H1 (cell line): Measurements from ENCODE around the gene ATG16L2. TPM values are rescaled to one million over a fixed set of nuclear protein-coding genes. Genes with fewer than 3 reads are reported as not detected.

Source experiments
- SP4 ChIP-seq: IDR thresholded peaks from 2 replicates; pipeline ENCODE4 v1.6.1; 2012; ENCODE audit warnings: low read length, inconsistent platforms
- TAF1 ChIP-seq: IDR thresholded peaks from 2 replicates; pipeline ENCODE4 v1.6.1; 2011; ENCODE audit warnings: mild to moderate bottlenecking, low read depth, low read length
- polyA plus RNA-seq, 7 experiments: library from polyadenylated mRNA; depleted of rRNA in 3 of 7; stranded (reverse) in 5 of 7; unstranded in 2 of 7; fragments of >200 nt in 5 of 7; fragments of 200-250 nt in 2 of 7; gene quantifications; 1 replicate in 5 of 7; 2 replicates in 1 of 7; 4 replicates in 1 of 7; pipeline versions ENCODE4 v1.2.1 to v1.2.3, GENCODE V29; 2011 to 2013; ENCODE audit warnings: missing spikeins in 2 of 7, mixed read lengths in 2 of 7
- total RNA-seq: library from RNA; stranded (reverse); fragmentation: NEBNext Ultra II Directional; extraction: Animal tissue kit (Norgen Biotek cat#: 25700); gene quantifications from 2 replicates; pipeline ENCODE4 v1.2.1, GENCODE V29; 2021
- TF ChIP-seq, protein P1 (sequence below): IDR thresholded peaks from 2 replicates; pipeline ENCODE4 v1.6.1; 2011; ENCODE audit warnings: low read length, improper control_type of control experiment

The ATG16L2 gene
- total and polyA plus RNA-seq, 2 of the 8 experiments (the other 6 are each of a cell fraction or from before 2014, with no cell fraction given) = 11.0 to 18.5 TPM

DNA sequence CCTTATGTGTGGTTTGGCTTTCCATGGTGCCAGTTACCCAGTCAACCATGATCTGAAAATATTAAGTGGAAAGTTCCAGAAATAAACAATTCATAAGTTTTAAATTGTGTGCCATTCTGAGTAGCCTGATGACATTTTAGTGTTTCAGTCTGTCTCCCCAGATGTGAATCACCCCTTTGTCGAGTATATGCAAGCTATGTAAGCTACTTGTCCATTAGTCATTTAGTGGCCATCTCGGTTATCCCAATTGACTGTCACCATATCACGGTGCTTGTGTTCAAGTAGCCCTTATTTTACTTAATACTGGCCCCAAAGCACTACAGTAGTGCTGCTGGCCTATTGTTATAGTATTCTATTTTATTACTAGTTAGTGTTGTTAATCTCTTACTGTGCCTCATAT is 44.9 kb downstream of the ATG16L2 start (continued):
- TF ChIP-seq, protein P1, sequence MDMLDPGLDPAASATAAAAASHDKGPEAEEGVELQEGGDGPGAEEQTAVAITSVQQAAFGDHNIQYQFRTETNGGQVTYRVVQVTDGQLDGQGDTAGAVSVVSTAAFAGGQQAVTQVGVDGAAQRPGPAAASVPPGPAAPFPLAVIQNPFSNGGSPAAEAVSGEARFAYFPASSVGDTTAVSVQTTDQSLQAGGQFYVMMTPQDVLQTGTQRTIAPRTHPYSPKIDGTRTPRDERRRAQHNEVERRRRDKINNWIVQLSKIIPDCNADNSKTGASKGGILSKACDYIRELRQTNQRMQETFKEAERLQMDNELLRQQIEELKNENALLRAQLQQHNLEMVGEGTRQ = no peak
- TF ChIP-seq TAF1 (no peak), SP4 (no peak)
- TF ChIP-seq, all 59 proteins: peak for 0
